Activated CD8-positive, alpha-beta memory T cell treated with anti-CD3 and anti-CD28 coated beads for 36 hours (primary cell): ENCODE results near the gene PIK3R5. TPM values are rescaled to one million over a fixed set of nuclear protein-coding genes. Genes with fewer than 3 reads are reported as not detected.
"Not testable (repeated sequence)": the region's sequence is repeated elsewhere in the genome, so short reads cannot be mapped to it uniquely, and the experiment has no call there.

Source experiments
- CTCF ChIA-PET: fragments of 350-600 bp; sonication (Branson Sonifier 250); formaldehyde crosslinking; loops from one replicate; lab custom pipeline; 2021; ENCODE audit warnings: antibody characterized with exemption; lab: Charles Lee
- POLR2A ChIA-PET: fragments of 350-600 bp; sonication (Branson Sonifier 250); formaldehyde crosslinking; loops from one replicate; lab custom pipeline; 2021; ENCODE audit warnings: antibody characterized with exemption; lab: Charles Lee
- total RNA-seq, 2 experiments: library from RNA; stranded (reverse); gene quantifications; one replicate each; pipeline ENCODE4 v1.2.3, GENCODE V29; 2021

PIK3R5 gene
- total RNA-seq, 2 experiments from 2014 or later: 23.2 to 24.6 TPM

DNA sequence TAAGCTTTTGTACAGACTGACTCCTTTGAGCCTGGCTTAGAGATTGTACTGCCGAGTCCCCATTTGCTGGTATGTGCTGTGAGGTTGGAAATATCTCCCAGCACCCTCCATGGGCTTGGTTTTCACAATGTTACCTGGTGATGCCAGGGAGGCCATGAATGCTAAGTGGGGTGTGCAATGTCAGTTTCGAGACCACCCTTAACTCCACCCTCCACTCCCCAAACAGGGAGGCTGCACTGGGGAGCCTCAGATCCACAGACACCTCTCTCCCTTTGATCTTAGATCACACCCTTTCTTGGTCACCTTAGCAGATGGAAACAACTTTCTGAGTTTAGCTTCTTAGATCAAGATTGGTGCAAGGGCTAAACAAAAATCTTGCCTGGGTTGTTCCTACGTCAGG lies 69.4 kb downstream of the PIK3R5 start:
- CTCF ChIA-PET: interaction anchor here (1.0 to 2.3 kb wide), 9 partner anchors 10 to 512 kb away, joined by 3 to 10 read pairs (median 5); no protein-coding TSS in a partner anchor
- POLR2A ChIA-PET: interaction anchor here (0.5 kb wide), 1 partner anchor 39 kb away, joined by 4 read pairs; no protein-coding TSS in a partner anchor

DNA sequence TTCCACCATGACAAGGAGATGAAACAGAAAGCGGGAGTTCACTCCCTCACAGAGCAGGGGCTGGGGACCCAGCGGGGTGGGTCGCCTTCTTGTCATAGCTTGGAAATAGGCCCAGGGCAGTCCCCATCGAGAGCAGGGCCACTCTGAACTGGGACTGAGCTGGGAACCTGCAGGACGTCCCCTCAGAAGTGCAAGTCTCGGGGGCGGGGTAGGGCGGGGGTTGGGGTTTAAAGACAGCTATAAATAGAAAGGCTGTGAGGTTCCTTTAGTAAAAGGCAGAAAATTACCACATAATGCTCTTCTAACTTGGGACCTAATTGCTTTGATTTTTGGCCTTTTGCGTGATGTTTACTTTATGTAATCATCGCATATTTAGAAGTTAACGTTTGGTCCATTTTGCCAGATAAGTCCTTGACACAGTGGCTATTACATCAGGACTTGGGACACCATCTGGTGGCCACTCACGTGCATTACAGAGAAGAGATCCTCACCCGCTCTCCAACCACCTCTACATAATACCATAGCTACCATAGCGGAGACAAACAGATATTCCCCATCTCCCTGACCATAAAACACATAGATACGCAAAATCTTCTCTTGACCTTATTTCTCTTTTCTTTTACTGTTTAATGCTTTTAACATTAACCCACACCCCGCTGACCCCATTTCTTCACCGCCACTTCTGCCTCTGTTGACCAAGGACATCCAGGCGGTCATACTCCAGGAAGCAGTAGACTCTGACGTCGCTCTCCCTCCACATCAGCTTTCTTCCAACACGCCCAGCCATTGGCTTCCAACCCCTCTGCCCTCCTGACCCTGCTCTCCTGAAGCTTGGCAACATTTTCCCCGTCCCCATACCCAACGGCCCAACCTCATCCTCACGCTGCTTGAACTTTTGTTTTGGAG lies 70.6 kb downstream of the PIK3R5 start:
- ChIA-PET CTCF (interaction anchor here (0.6 to 2.3 kb wide), 25 partner anchors 9 to 511 kb away, joined by 3 to 10 read pairs (median 4); no protein-coding TSS in a partner anchor), POLR2A (interaction anchor here (0.5 kb wide), 1 partner anchor 505 kb away, joined by 3 read pairs; no protein-coding TSS in a partner anchor)

DNA sequence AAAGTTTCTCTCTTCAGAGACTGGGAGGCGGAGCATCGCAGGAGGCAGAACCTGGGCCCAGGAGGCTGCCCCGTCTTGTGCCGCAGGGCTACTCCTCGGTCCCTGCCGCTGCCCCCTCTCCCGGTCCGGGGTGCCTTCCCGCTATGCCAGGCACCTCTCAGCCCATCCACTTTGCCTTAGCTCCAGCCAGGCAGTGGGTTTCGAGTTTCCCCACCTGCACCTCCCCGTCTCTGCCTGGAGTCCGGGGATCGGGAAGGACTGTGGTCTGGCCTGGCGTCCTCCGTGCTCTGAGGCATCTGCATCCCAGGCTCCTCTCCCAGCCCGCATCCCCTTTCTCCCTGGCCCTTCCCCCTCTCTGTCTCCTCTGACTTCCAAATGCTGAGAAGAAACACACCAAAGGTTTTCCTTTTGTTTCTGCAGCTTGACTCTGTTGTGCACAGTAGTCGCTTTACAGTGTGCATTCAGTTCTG lies 71.3 kb downstream of the PIK3R5 start:
- CTCF ChIA-PET: interaction anchor here (0.6 to 2.3 kb wide), 15 partner anchors 8 to 200 kb away, joined by 3 to 10 read pairs (median 5); no protein-coding TSS in a partner anchor
- POLR2A ChIA-PET: interaction anchor here (0.5 kb wide), 1 partner anchor 504 kb away, joined by 3 read pairs; no protein-coding TSS in a partner anchor

DNA sequence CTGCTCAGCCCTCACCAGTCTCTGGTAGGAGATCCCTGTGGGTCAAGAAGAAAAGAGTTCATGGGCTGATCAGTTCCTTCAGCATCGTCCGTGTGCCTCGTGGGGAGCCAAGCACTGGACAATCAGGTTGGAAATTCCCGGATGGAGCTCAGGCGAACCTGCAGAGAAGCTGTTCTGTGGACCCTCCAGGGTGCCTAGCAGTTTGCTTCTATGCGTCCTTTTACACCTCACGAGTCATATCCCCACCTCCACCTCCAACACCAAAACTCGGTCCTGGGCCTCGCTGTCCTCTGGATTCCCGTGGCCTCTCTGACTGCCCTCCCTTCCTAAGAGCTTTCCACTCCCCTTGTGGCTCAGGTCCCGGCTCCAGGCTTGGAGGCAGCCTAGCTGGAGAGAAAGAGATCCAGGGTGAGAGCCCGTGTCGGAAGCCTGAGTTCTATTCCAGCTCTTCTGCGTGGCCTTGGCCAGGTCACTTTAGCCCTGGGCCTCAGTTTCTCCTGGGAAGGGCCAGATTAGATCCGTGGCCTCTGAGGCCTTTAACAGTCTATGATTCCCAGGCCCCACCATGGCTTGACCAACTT lies 71.8 kb downstream of the PIK3R5 start:
- ChIA-PET POLR2A (no interaction called here), CTCF (interaction anchor here (1.4 to 2.3 kb wide), 3 partner anchors 28 to 108 kb away, joined by 4 to 8 read pairs (median 4); no protein-coding TSS in a partner anchor)

DNA sequence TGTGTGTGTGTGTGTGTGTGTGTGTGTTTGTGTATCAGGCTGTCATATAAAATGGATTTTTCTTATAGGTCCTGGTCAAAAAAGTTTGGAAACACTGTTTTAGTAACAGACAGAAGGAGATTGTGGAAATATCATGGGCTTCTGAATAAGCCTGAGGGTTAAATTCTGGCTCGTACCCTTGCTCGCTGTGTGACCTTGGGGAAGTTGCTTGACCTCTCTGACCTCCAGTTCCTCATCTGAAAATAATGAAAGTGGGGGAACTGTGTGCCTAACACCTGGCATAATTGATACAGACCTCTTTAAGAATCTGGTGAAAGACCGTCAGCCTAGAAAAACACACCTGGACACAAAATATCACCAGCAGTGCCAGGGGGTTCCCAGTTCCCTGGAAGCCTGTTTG lies 72.4 kb downstream of the PIK3R5 start:
- POLR2A ChIA-PET: no interaction called here

DNA sequence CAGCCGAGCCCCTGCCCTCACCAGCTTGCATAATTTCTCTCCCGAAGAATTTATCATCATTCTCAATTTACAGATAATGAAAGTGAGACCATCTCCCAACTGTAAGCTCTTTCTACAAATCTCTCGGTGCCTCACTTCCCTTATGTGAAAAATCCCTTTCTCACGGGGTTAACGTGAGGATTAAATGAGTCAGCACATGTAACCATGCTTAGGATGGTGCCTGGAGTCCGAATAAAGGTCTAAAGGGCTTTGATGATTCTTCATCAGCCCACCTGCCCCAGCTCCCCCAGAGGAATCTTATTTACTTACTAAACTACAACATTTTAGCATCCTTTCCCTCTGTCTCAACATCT lies 73.2 kb downstream of the PIK3R5 start:
- POLR2A ChIA-PET: no interaction called here
- CTCF ChIA-PET: interaction anchor here (1.8 kb wide), 1 partner anchor 56 kb away, joined by 5 read pairs; no protein-coding TSS in a partner anchor

More for the DNA sequence above, 72.4 kb downstream of the PIK3R5 start:
- CTCF ChIA-PET: no interaction called here

DNA sequence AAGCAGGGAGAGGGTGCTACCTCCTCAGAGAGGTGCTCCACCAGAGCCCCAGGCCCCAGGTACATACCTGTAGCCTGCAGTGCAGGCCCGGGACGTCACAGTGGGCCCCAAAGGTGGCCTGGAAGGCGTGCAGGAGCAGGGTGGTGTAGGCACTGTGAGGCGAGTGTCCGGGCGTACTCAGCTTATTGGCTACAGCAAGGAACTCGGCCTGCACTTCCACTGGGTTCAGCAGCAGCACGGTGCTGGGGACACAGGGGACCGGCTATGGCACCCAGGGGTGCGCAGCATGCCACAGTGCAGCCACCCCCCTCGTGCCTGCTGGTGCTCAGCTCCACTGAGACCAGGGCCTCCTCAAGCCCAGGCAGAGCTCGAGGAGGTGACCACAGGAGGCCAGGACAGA lies 74.8 kb downstream of the PIK3R5 start:
- ChIA-PET POLR2A (interaction anchor here (0.7 kb wide), 1 partner anchor 25 kb away, joined by 4 read pairs; no protein-coding TSS in a partner anchor), CTCF (interaction anchor here (0.6 to 1.8 kb wide), 3 partner anchors 33 to 107 kb away, joined by 3 to 5 read pairs (median 5); no protein-coding TSS in a partner anchor)

DNA sequence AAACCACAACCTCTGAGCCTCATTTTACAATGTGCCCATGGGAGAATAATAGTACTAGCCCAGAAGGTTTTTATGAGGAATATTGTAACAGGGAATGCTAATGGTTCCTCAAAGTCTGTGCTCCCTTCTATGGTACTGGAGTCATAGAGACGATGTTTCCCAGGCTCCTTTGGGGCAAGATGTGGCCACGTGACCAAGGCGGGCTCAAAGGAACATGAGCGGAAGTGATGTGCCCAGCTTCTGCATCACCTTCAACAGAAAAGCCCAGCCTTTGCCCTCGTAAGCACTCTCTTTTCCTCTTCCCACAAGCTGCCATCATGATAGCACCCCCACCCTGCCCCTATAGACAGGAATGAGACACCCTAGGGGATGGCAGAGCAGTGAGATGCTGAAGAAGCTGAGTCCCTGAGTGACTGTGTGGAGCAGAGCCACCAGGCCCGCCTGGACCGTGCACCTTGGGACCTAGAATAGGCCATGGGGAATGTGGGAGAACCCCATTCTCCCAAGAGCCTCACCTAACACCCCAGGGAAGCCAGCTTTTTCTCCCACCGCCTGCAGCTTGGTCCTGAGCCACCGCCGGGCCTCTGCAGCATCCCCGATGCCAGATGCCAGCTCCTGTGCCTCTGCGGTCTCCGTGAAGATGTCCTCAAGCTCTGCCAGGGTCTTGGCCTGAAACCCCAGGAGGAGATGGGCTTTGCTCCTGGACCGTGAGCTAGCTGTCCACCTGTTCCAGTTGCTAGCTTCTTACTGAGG lies 75.9 kb downstream of the PIK3R5 start:
- POLR2A ChIA-PET: no interaction called here
- CTCF ChIA-PET: interaction anchor here (1.0 to 1.4 kb wide), 2 partner anchors 104 to 108 kb away, joined by 5 read pairs; no protein-coding TSS in a partner anchor

DNA sequence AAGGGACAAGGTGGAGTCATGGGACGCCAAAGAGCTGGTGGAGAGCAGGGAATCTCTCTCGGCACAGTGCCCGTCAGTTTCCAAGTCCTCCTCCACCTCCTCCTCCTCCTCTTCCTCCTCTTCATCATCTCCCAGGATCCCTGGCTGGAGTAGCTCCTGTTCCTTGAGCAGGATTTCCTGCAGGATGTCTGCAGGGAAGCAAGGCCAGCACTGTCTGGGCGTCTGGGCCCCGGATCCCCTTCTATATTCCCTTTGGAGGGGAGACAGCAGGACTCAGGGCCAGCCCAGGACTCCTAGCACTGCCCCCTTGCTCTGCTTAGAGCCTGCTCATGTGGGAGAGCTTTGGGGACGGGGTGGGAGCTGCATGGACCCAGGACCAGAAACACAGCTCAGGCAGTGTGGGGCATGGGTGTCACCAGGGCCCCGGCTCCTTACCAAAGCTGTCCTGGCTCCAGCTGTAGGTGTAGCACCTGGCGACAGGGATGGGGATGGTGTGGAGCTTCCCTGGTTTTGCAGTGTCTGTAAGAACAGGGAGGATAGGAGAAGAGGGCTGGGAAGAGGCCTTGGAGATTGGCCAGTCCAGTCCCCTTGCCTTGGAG lies 76.7 kb downstream of the PIK3R5 start:
- POLR2A ChIA-PET: no interaction called here
- CTCF ChIA-PET: interaction anchor here (1.0 kb wide), 1 partner anchor 103 kb away, joined by 5 read pairs; no protein-coding TSS in a partner anchor

DNA sequence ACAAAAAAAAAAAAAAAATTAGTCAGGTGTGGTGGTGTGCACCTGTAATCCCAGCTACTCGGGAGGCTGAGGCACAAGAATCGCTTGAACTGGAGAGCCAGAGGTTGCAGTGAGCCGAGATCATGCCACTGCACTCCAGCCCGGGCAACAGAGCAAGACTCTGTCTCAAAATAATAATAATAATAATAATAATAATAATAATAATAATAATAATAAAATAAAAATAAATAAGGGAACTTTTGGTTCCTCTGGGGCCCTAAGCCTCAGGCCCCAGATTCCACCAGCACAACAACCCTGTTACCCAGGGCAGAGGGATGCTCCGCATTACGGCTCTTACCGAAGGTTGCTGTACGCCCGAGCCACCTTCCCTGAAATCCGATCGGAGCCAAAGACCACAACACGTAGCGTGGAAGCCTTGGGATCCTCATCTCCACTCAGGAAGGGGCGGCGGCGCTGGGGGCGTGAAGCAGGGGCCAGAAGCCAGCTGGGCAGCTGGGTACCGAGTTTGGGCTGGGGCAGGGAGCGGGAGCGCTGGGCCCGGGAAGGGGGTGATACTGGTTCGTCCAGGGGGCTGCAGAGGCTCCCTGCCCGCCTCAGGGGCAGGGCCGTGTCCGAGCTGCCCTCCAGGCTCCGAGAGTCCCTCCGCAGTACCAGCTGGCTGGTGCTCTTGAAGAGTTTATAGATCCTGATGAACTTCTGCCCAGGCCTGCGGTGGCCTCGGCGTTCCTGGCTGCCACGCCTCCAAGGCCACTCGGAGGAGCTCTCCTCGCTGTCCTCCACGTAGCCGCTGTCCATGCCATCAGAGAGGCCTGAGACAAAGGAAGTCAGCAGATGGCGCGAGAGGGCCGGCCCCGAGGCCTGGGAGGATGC lies 77.4 kb downstream of the PIK3R5 start:
- CTCF ChIA-PET: no interaction called here
- POLR2A ChIA-PET: no interaction called here

DNA sequence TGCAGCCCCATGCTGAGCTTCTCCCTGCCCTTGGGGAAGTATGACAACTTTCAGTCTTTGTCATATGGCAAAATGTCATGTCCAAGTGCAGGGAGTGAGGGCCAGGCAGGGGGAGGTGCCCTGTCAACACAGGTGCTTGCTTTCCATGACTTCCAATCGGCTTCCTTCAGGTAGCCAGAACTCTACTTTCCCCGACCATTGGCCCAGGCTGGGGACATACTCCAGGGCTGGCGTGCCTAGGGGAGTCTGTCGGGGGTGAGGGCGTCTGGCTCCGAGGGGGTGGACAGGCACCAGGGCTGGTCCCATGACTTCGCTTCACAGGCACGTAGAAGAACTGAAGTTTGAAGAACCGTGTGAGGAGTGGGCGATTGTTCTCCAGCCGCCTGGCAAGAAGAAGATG lies 78.2 kb downstream of the PIK3R5 start:
- ChIA-PET POLR2A (no interaction called here), CTCF (interaction anchor here (1.7 kb wide), 1 partner anchor 8 kb away, joined by 10 read pairs; no protein-coding TSS in a partner anchor)

DNA sequence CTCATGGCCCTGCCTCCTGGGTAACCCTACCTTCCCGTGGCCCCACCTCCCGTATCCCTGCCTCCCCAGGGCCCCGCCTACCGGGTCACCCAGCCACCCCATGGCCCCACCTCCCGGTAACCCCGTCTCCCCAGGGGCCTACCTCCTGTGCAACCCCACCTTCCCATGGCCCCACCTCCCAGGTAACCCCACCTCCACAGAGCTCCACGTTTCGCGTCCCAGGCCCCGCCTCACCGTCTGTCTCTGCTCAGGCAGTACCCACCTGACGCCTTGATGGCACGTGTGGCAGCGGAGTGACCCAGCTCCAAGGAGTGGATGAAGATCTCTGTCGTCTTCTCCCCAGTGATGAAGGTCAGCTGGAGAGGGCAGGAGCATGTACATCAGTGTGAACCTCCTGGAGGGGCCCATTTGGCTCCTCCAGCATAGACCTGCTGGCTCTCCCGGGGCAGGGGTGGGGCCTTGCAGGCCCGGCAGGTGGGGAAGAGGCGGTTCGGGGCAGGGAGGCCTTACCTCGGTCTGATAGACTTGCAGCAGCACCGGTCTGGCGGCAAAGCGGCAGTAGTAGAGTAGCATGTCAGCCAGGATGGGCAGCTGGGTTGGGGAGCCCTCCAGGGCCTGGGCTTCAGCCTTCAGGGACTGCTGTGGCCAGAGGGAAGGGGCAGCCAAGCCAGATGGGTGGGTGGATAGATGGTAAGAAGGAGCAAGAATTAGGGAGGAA lies 79.4 kb downstream of the PIK3R5 start:
- CTCF ChIA-PET: interaction anchor here (1.7 kb wide), 1 partner anchor 9 kb away, joined by 10 read pairs; no protein-coding TSS in a partner anchor
- POLR2A ChIA-PET: no interaction called here

DNA sequence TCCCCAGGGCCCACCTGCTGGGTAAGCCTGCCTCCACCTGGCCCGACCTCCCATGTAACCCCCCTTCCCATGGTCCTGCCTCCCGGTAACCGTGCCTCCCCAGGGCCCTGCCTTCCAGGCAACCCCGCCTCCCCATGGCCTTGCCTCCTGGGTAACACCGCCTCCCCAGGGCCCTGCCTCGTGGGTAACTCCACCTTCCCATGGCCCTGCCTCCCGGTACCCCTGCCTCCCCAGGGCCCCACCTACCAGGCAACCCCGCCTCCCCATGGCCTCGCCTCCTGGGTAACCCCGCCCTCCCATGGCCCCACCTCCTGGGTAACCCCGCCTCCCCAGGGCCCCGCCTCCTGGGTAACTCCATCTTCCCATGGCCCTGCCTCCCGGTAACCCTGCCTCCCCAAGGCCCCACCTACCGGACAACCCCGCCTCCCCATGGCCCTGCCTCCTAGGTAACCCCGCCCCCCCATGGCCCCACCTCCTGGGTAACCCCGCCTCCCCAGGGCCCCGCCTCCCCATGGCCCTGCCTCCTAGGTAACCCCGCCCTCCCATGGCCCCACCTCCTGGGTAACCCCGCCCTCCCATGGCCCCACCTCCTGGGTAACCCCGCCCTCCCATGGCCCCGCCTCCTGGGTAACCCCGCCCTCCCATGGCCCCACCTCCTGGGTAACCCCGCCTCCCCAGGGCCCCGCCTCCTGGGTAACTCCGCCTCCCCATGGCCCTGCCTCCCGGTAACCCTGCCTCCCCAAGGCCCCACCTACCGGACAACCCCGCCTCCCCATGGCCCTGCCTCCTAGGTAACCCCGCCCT lies 80.1 kb downstream of the PIK3R5 start:
- CTCF ChIA-PET: interaction anchor here (1.7 kb wide), 1 partner anchor 10 kb away, joined by 10 read pairs; no protein-coding TSS in a partner anchor
- POLR2A ChIA-PET: not testable (repeated sequence)

DNA sequence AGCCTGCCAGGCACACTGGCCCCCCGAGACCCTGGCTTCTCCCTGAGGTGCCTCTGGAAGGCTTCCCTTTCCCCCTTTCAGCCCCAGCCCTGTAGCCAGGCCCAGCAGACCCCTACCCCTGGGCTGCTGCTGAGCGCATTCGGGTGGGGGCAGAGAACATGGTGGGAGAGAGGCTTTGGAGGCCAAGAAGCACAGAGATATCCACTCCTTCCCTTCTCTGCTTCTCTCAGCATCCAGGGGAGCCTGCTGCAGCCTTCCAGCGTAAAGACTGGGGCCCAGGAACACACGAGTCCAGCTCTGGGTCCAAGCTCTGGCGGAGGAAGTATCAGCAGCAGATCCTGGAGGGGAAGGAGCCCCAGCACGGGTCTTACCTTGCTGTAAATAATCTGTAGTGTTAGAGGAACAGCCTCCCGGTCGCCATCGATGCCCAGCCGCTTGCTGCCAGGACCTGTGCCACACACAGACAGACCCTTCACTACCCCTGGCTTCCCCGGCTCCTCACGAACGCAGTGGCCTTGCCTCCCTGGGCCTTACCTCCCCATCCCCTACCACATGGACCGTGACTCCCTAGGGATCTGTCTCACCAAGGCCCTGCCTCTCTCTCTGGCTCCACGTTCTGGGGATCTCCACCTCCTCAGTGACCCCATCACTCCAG lies 81.0 kb downstream of the PIK3R5 start:
- CTCF ChIA-PET: no interaction called here
- POLR2A ChIA-PET: no interaction called here

DNA sequence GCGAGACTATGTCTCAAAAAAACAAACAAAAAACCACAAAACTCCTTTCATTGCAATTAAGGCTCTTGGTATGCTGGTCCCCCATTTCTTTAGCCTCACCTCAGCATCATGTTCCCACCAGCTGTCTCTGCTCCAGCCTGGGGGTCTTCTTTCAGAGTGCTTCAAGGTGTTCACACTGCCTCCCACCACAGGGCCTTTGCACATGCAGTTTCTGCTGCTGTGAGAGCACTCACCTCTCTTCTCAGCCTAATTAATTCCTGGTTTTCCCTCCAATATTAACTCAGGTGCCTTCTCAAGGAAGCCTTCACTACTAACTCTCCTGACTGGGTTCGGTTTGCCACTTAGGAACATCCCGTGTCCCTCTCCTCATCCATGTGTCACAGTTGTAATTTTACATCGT lies 82.2 kb downstream of the PIK3R5 start:
- POLR2A ChIA-PET: no interaction called here
- CTCF ChIA-PET: no interaction called here
